CD4-positive, CD25-positive, alpha-beta regulatory T cell (primary cell): ENCODE data around the gene TMEM14A. TPM values are rescaled to one million over a fixed set of nuclear protein-coding genes. Genes with fewer than 3 reads are reported as not detected.

Experiments
- ATAC-seq, 2 donors: fragments of 150-1000 bp; cut with Tn5 transposase; one replicate each; pipeline ENCODE4 v1.10.0; 2021; ENCODE audit warnings: low read depth in 2 of 2, moderate number of reproducible peaks in 2 of 2, moderate library complexity in 1 of 2
- DNase-seq, 3 donors: peaks; one replicate each; pipeline versions ENCODE4 v3.0.0 to v3.0.0-alpha.2; 2012 to 2022; ENCODE audit warnings: mixed read lengths in 1 of 3
- H3K27ac ChIP-seq: one replicate; pipeline ENCODE4 v1.7.0; 2013; ENCODE audit warnings: mild to moderate bottlenecking, low read length; ENCODE audit not compliant: insufficient read depth, poor library complexity, severe bottlenecking
- H3K27me3 ChIP-seq: one replicate; pipeline ENCODE4 v1.7.0; 2013; ENCODE audit warnings: low read length; ENCODE audit not compliant: control insufficient read depth, insufficient read depth
- H3K36me3 ChIP-seq: one replicate; pipeline ENCODE4 v1.7.0; 2013; ENCODE audit warnings: mild to moderate bottlenecking, low read length, moderate library complexity; ENCODE audit not compliant: control insufficient read depth, insufficient read depth
- H3K4me1 ChIP-seq: 2 replicates; pipeline ENCODE4 v1.7.0; 2013; ENCODE audit warnings: mild to moderate bottlenecking, low read length; ENCODE audit not compliant: insufficient read depth, control insufficient read depth, poor library complexity, severe bottlenecking
- H3K4me3 ChIP-seq: one replicate; pipeline ENCODE4 v1.7.0; 2013; ENCODE audit warnings: low read depth, mild to moderate bottlenecking, low read length, moderate library complexity
- H3K9me3 ChIP-seq, 2 experiments: 1 replicate in 1 of 2; 2 replicates in 1 of 2; pipeline ENCODE4 v1.7.0; 2013; ENCODE audit warnings: low read length in 2 of 2, mild to moderate bottlenecking in 1 of 2, moderate library complexity in 1 of 2; ENCODE audit not compliant: control insufficient read depth in 2 of 2
- H3K27ac Mint-ChIP-seq, 3 donors: one replicate each; pipeline ENCODE4 v1.8.0; 2020 to 2022; ENCODE audit warnings: mild to moderate bottlenecking in 3 of 3, mixed read lengths in 3 of 3, moderate library complexity in 2 of 3
- H3K27me3 Mint-ChIP-seq: one replicate; pipeline ENCODE4 v1.8.0; 2022; ENCODE audit warnings: mild to moderate bottlenecking, mixed read lengths
- H3K36me3 Mint-ChIP-seq: one replicate; pipeline ENCODE4 v1.8.0; 2020; ENCODE audit warnings: mixed read lengths
- H3K4me1 Mint-ChIP-seq, 4 donors: one replicate each; pipeline ENCODE4 v1.8.0; 2020 to 2022; ENCODE audit warnings: mixed read lengths in 4 of 4, mild to moderate bottlenecking in 1 of 4
- H3K4me3 Mint-ChIP-seq, 4 donors: one replicate each; pipeline ENCODE4 v1.8.0; 2020 to 2022; ENCODE audit warnings: mild to moderate bottlenecking in 4 of 4, mixed read lengths in 4 of 4, moderate library complexity in 3 of 4
- H3K9me3 Mint-ChIP-seq, 7 donors: one replicate each; pipeline ENCODE4 v1.8.0; 2020 to 2022; ENCODE audit warnings: mixed read lengths in 7 of 7, mild to moderate bottlenecking in 3 of 7, moderate library complexity in 2 of 7
- polyA plus RNA-seq, 4 donors: library from polyadenylated mRNA; unstranded; fragments of 300-500 nt; fragmentation: Illumina TruSeq; gene quantifications; one replicate each; pipeline ENCODE4 v1.2.3, GENCODE V29; 2021
- total RNA-seq: library from RNA; stranded (reverse); gene quantifications from one replicate; pipeline ENCODE4 v1.2.3, GENCODE V29; 2022

TMEM14A gene
- total and polyA plus RNA-seq, 5 donors from 2014 or later: 8.0 to 55.0 (median 35.8) TPM

GRCh38 chr6:52639493-52639892 is 31.4 kb upstream of the TMEM14A start:
- Histone ChIP-seq H3K4me1 (no peaks in the 10 kb centered on the region), H3K36me3 (no peaks in the 10 kb centered on the region), H3K4me3 (no peak overlapping the region), H3K9me3 (no peaks in the 10 kb centered on the region), H3K27me3 (peaks cover 4% of the 10 kb centered on the region), H3K27ac (no peak overlapping the region)
- Mint-ChIP-seq H3K27ac (no peak overlapping the region), H3K27me3 (peaks cover 55% of the 10 kb centered on the region), H3K9me3 (no peaks in the 10 kb centered on the region), H3K4me3 (no peak overlapping the region), H3K4me1 (peaks cover 8 to 10% (median 8%) of the 10 kb centered on the region in 4 donors), H3K36me3 (no peaks in the 10 kb centered on the region)
- DNase-seq (no peak), ATAC-seq (no peak)

GRCh38 chr6:52640170-52640569 is 30.7 kb upstream of the TMEM14A start:
- Mint-ChIP-seq H3K36me3 (no peaks in the 10 kb centered on the region), H3K9me3 (no peaks in the 10 kb centered on the region), H3K4me1 (peaks cover 2 to 5% (median 3%) of the 10 kb centered on the region in 4 donors), H3K4me3 (no peak overlapping the region), H3K27me3 (peaks cover 55% of the 10 kb centered on the region), H3K27ac (no peak overlapping the region)
- no peak for DNase-seq
- H3K36me3 ChIP-seq: no peaks in the 10 kb centered on the region
- H3K27me3 ChIP-seq: peaks cover 4% of the 10 kb centered on the region
- H3K4me1 ChIP-seq: no peaks in the 10 kb centered on the region
- no peak for ATAC-seq
- no peaks in the 10 kb centered on the region for H3K9me3 ChIP-seq
- no peak overlapping the region for H3K27ac ChIP-seq
- H3K4me3 ChIP-seq: no peak overlapping the region

- no peak for ATAC-seq
- no peaks in the 10 kb centered on the region for H3K36me3 Mint-ChIP-seq
- Histone ChIP-seq H3K27ac (no peak overlapping the region), H3K9me3 (no peaks in the 10 kb centered on the region), H3K4me1 (no peaks in the 10 kb centered on the region), H3K36me3 (no peaks in the 10 kb centered on the region), H3K27me3 (peaks cover 4% of the 10 kb centered on the region), H3K4me3 (no peak overlapping the region)
- H3K27ac Mint-ChIP-seq: no peak overlapping the region
- H3K4me3 Mint-ChIP-seq: no peak overlapping the region
- no peak for DNase-seq
- peaks cover 57% of the 10 kb centered on the region for H3K27me3 Mint-ChIP-seq
- no peaks in the 10 kb centered on the region for H3K4me1 Mint-ChIP-seq
- no peaks in the 10 kb centered on the region for H3K9me3 Mint-ChIP-seq
Measured at GRCh38 chr6:52640916-52641315, 30.0 kb upstream of the TMEM14A start.

- DNase-seq (no peak), ATAC-seq (no peak)
- H3K36me3 ChIP-seq: no peaks in the 10 kb centered on the region
- Mint-ChIP-seq H3K27me3 (peaks cover 59% of the 10 kb centered on the region), H3K4me3 (no peak overlapping the region), H3K36me3 (no peaks in the 10 kb centered on the region), H3K9me3 (no peaks in the 10 kb centered on the region), H3K27ac (no peak overlapping the region), H3K4me1 (no peaks in the 10 kb centered on the region)
- H3K4me1 ChIP-seq: no peaks in the 10 kb centered on the region
- no peak overlapping the region for H3K27ac ChIP-seq
- H3K4me3 ChIP-seq: no peak overlapping the region
- H3K9me3 ChIP-seq: no peaks in the 10 kb centered on the region
- peaks cover 4% of the 10 kb centered on the region for H3K27me3 ChIP-seq
Measured at GRCh38 chr6:52641388-52641787, 29.5 kb upstream of the TMEM14A start.

GRCh38 chr6:52641826-52642225 is 29.1 kb upstream of the TMEM14A start:
- DNase-seq: no peak
- ATAC-seq: no peak
- no peak overlapping the region for H3K27ac ChIP-seq
- no peaks in the 10 kb centered on the region for H3K4me1 ChIP-seq
- H3K4me3 ChIP-seq: no peak overlapping the region
- Mint-ChIP-seq H3K9me3 (no peaks in the 10 kb centered on the region), H3K36me3 (no peaks in the 10 kb centered on the region), H3K4me1 (no peaks in the 10 kb centered on the region), H3K27me3 (peaks cover 59% of the 10 kb centered on the region), H3K27ac (no peak overlapping the region), H3K4me3 (no peak overlapping the region)
- H3K36me3 ChIP-seq: no peaks in the 10 kb centered on the region
- no peaks in the 10 kb centered on the region for H3K9me3 ChIP-seq
- H3K27me3 ChIP-seq: peaks cover 4% of the 10 kb centered on the region

- Histone ChIP-seq H3K27ac (no peak overlapping the region), H3K4me1 (no peaks in the 10 kb centered on the region), H3K4me3 (no peak overlapping the region), H3K9me3 (no peaks in the 10 kb centered on the region), H3K36me3 (no peaks in the 10 kb centered on the region), H3K27me3 (peaks cover 4% of the 10 kb centered on the region)
- ATAC-seq (no peak), DNase-seq (no peak)
- H3K27me3 Mint-ChIP-seq: peaks cover 59% of the 10 kb centered on the region
- no peaks in the 10 kb centered on the region for H3K36me3 Mint-ChIP-seq
- no peak overlapping the region for H3K27ac Mint-ChIP-seq
- H3K4me1 Mint-ChIP-seq: no peaks in the 10 kb centered on the region
- H3K4me3 Mint-ChIP-seq: no peak overlapping the region
- no peaks in the 10 kb centered on the region for H3K9me3 Mint-ChIP-seq
Measured at GRCh38 chr6:52642368-52642767, 28.5 kb upstream of the TMEM14A start.

GRCh38 chr6:52643158-52643557 is 27.8 kb upstream of the TMEM14A start:
- H3K9me3 Mint-ChIP-seq: no peaks in the 10 kb centered on the region
- no peaks in the 10 kb centered on the region for H3K4me1 Mint-ChIP-seq
- no peak overlapping the region for H3K27ac Mint-ChIP-seq
- peaks cover 62% of the 10 kb centered on the region for H3K27me3 Mint-ChIP-seq
- Histone ChIP-seq H3K4me3 (no peak overlapping the region), H3K36me3 (no peaks in the 10 kb centered on the region), H3K27me3 (peaks cover 4% of the 10 kb centered on the region), H3K4me1 (no peaks in the 10 kb centered on the region), H3K27ac (no peak overlapping the region), H3K9me3 (no peaks in the 10 kb centered on the region)
- H3K36me3 Mint-ChIP-seq: no peaks in the 10 kb centered on the region
- ATAC-seq (no peak), DNase-seq (no peak)
- no peak overlapping the region for H3K4me3 Mint-ChIP-seq

- DNase-seq (no peak), ATAC-seq (no peak)
- Histone ChIP-seq H3K4me1 (no peaks in the 10 kb centered on the region), H3K36me3 (no peaks in the 10 kb centered on the region), H3K27me3 (peaks cover 4% of the 10 kb centered on the region), H3K27ac (no peak overlapping the region), H3K9me3 (no peaks in the 10 kb centered on the region), H3K4me3 (no peak overlapping the region)
- no peak overlapping the region for H3K27ac Mint-ChIP-seq
- no peaks in the 10 kb centered on the region for H3K4me1 Mint-ChIP-seq
- H3K36me3 Mint-ChIP-seq: no peaks in the 10 kb centered on the region
- no peak overlapping the region for H3K4me3 Mint-ChIP-seq
- peaks cover 68% of the 10 kb centered on the region for H3K27me3 Mint-ChIP-seq
- H3K9me3 Mint-ChIP-seq: no peaks in the 10 kb centered on the region
Measured at GRCh38 chr6:52644253-52644652, 26.7 kb upstream of the TMEM14A start.
